GM12878 (cell line): ENCODE measurements around the gene SRF.

ENCODE experiments used
- CTCF ChIP-seq, 3 experiments: IDR thresholded peaks in 2 of 3; conservative IDR thresholded peaks in 1 of 3; 2 replicates each; pipeline ENCODE4 v1.5.1; 2011; ENCODE audit warnings: low read depth in 3 of 3, low read length in 3 of 3, mild to moderate bottlenecking in 3 of 3, control low read depth in 2 of 3, moderate library complexity in 2 of 3, inconsistent platforms in 1 of 3, mixed read lengths in 1 of 3; ENCODE audit not compliant: control insufficient read depth in 2 of 3, insufficient read depth in 1 of 3; ENCODE audit errors: extremely low read depth in 1 of 3
- EGR1 ChIP-seq, 2 experiments: IDR thresholded peaks; 1 replicate in 1 of 2; 2 replicates in 1 of 2; pipeline ENCODE4 v1.6.1; 2011 to 2012; ENCODE audit warnings: low read depth in 2 of 2, low read length in 2 of 2, borderline replicate concordance in 1 of 2, mild to moderate bottlenecking in 1 of 2, moderate library complexity in 1 of 2
- EZH2 ChIP-seq: IDR thresholded peaks from 2 replicates; pipeline ENCODE4 v1.6.1; 2012; ENCODE audit warnings: low read depth, mild to moderate bottlenecking, control low read depth, inconsistent platforms, low read length, borderline replicate concordance; ENCODE audit not compliant: control insufficient read depth
- IRF4 ChIP-seq: IDR thresholded peaks from 2 replicates; pipeline ENCODE4 v1.6.1; 2011; ENCODE audit warnings: low read depth, low read length
- MAX ChIP-seq: IDR thresholded peaks from 2 replicates; pipeline ENCODE4 v1.6.1; 2012; ENCODE audit warnings: low read depth, low read length, improper control_type of control experiment
- NRF1 ChIP-seq: conservative IDR thresholded peaks from 2 replicates; pipeline ENCODE4 v1.6.1; 2011; ENCODE audit warnings: mild to moderate bottlenecking, low read depth, low read length, improper control_type of control experiment
- POLR2A ChIP-seq: IDR thresholded peaks from 2 replicates; pipeline ENCODE4 v1.6.1; 2011; ENCODE audit warnings: low read depth, mild to moderate bottlenecking, low read length
- POLR2AphosphoS5 ChIP-seq: IDR thresholded peaks from 2 replicates; pipeline ENCODE4 v1.6.1; 2011; ENCODE audit warnings: mild to moderate bottlenecking, low read length, inconsistent platforms
- REST ChIP-seq: IDR thresholded peaks from 2 replicates; pipeline ENCODE4 v1.6.1; 2012; ENCODE audit warnings: mild to moderate bottlenecking, low read depth, low read length
- SP1 ChIP-seq: IDR thresholded peaks from one replicate; pipeline ENCODE4 v1.6.1; 2011; ENCODE audit warnings: low read depth, low read length
- SREBF2 ChIP-seq: IDR thresholded peaks from 2 replicates; pipeline ENCODE4 v1.6.1; 2012; ENCODE audit warnings: mild to moderate bottlenecking, low read length
- SRF ChIP-seq, 2 experiments: IDR thresholded peaks; 2 replicates each; pipeline ENCODE4 v1.6.1; 2011; ENCODE audit warnings: low read depth in 2 of 2, low read length in 2 of 2, mild to moderate bottlenecking in 1 of 2, moderate library complexity in 1 of 2
- TF ChIP-seq, protein P1 (sequence below): IDR thresholded peaks from 2 replicates; pipeline ENCODE4 v1.6.1; 2012; ENCODE audit warnings: low read depth, low read length, improper control_type of control experiment

DNA sequence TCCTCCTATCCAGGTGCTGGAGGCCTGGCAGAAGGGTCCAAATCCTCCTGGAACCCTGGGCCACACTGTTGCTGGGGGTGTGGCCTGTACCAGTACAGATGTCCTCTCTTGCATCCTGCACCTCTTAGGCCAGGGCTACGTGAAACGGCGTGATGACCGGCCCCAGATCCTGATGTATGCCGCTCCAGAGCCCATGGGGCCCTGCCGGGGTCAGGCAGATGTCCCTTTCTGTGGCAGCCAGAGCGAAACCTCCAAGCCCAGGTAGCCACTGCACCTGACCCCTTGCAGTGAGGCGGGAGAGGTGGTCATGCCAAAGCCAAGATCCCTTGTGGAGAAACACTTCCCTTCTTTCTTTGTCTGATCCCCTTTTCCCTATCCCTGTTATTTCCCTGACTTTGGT lies 44.0 kb downstream of the SRF start:
- no peak for TF ChIP-seq SP1
- no peak for TF ChIP-seq NRF1
- TF ChIP-seq CTCF (IDR thresholded peaks at IDR 0.05 in 2 of 3, conservative IDR thresholded peaks at IDR 0.05 in 1 of 3; ENCODE audit: control insufficient read depth in 2 of 3, extremely low read depth in 1 of 3, insufficient read depth in 1 of 3, low read depth in 3 of 3, low read length in 3 of 3), result no peak
- TF ChIP-seq POLR2A, result no peak
- TF ChIP-seq POLR2AphosphoS5, result no peak
- no peak for TF ChIP-seq SRF (IDR thresholded peaks at IDR 0.05; ENCODE audit: low read depth in 2 of 2, low read length in 2 of 2)
- TF ChIP-seq IRF4, result no peak
- no peak for TF ChIP-seq MAX
- TF ChIP-seq, protein P1, sequence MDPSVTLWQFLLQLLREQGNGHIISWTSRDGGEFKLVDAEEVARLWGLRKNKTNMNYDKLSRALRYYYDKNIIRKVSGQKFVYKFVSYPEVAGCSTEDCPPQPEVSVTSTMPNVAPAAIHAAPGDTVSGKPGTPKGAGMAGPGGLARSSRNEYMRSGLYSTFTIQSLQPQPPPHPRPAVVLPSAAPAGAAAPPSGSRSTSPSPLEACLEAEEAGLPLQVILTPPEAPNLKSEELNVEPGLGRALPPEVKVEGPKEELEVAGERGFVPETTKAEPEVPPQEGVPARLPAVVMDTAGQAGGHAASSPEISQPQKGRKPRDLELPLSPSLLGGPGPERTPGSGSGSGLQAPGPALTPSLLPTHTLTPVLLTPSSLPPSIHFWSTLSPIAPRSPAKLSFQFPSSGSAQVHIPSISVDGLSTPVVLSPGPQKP, result no peak
- no peak for TF ChIP-seq SREBF2
- TF ChIP-seq REST, result no peak
- no peak for TF ChIP-seq EGR1 (IDR thresholded peaks at IDR 0.05; ENCODE audit: borderline replicate concordance in 1 of 2, low read depth in 2 of 2, low read length in 2 of 2)
- no peak for TF ChIP-seq EZH2
